ENCODE measurements around the gene HK2. TPM values are rescaled to one million over a fixed set of nuclear protein-coding genes. Genes with fewer than 3 reads are reported as not detected.

HK2 gene
- polyA plus RNA-seq, 1 donor: 6.6 TPM

GRCh38 chr2:74857215-74857614 lies 23.3 kb downstream of the HK2 start:
- no peak for DNase-seq (ENCODE audit: low read depth)

GRCh38 chr2:74857725-74858124 lies 23.8 kb downstream of the HK2 start:
- DNase-seq (ENCODE audit: low read depth): no peak

- DNase-seq (ENCODE audit: low read depth): no peak
These were observed 24.4 kb downstream of the HK2 start for GRCh38 chr2:74858281-74858680.

- no peak for DNase-seq (ENCODE audit: low read depth)
These were observed 26.2 kb downstream of the HK2 start for GRCh38 chr2:74860079-74860478.

GRCh38 chr2:74860521-74860920 lies 26.6 kb downstream of the HK2 start:
- DNase-seq (ENCODE audit: low read depth): no peak

- no peak for DNase-seq (ENCODE audit: low read depth)
These were observed 27.6 kb downstream of the HK2 start for GRCh38 chr2:74861531-74861930.

- no peak for DNase-seq (ENCODE audit: low read depth)
These were observed 28.4 kb downstream of the HK2 start for GRCh38 chr2:74862020-74862964.

- DNase-seq (ENCODE audit: low read depth): no peak
These were observed 29.9 kb downstream of the HK2 start for GRCh38 chr2:74863802-74864248.

GRCh38 chr2:74864728-74865722 lies 31.1 kb downstream of the HK2 start:
- DNase-seq (ENCODE audit: low read depth): no peak

- DNase-seq (ENCODE audit: low read depth): no peak
These were observed 32.1 kb downstream of the HK2 start for GRCh38 chr2:74865770-74866674.

- no peak for DNase-seq (ENCODE audit: low read depth)
These were observed 34.1 kb downstream of the HK2 start for GRCh38 chr2:74867841-74868658.

- DNase-seq (ENCODE audit: low read depth): no peak
These were observed 35.6 kb downstream of the HK2 start for GRCh38 chr2:74869517-74869916.

- DNase-seq (ENCODE audit: low read depth): no peak
These were observed 37.0 kb downstream of the HK2 start for GRCh38 chr2:74870951-74871350.

GRCh38 chr2:74871414-74871813 lies 37.5 kb downstream of the HK2 start:
- no peak for DNase-seq (ENCODE audit: low read depth)

- no peak for DNase-seq (ENCODE audit: low read depth)
These were observed 38.5 kb downstream of the HK2 start for GRCh38 chr2:74872389-74872836.

- DNase-seq (ENCODE audit: low read depth): no peak
These were observed 39.2 kb downstream of the HK2 start for GRCh38 chr2:74873012-74873665.

- DNase-seq (ENCODE audit: low read depth): no peak
These were observed 40.0 kb downstream of the HK2 start for GRCh38 chr2:74873678-74874640.

GRCh38 chr2:74876081-74876886 lies 42.4 kb downstream of the HK2 start:
- peak; percentile 28 for DNase-seq (ENCODE audit: low read depth)
